ENCODE results near the gene FMN2. TPM values are rescaled to one million over a fixed set of nuclear protein-coding genes. Genes with fewer than 3 reads are reported as not detected.

FMN2 gene
- polyA plus RNA-seq, 4 donors = 5.7 to 9.5 (median 8.1) TPM

DNA sequence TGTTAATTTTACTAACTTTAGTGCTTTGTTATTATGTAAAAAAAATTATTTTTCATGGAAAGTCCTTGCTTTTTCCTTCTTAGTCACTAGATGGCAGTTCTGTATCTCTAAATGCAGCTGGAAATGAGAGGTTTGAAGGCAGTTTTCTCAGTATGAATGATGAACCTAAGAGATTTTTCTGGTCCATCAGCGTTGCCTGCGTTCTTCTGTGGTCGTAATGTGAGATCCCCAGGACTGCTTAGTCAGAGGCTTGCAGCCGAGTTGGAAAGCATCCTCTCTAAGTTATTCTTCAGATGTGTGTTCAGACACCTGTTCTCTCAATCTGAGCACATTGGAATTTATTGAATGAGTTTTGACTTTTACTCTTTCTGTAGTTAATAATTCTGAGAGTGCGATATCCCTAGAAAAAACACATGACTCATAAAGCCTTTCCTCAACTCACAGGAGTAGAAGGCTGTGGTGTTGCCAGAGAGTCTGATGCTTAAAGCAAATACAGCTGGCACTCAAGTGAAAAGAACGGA lies 99.3 kb downstream of the FMN2 start:
- DNase-seq (ENCODE audit: low read depth in 4 of 4, low spot score in 3 of 4) = peak; percentile 5 to 15 (median 11)

DNA sequence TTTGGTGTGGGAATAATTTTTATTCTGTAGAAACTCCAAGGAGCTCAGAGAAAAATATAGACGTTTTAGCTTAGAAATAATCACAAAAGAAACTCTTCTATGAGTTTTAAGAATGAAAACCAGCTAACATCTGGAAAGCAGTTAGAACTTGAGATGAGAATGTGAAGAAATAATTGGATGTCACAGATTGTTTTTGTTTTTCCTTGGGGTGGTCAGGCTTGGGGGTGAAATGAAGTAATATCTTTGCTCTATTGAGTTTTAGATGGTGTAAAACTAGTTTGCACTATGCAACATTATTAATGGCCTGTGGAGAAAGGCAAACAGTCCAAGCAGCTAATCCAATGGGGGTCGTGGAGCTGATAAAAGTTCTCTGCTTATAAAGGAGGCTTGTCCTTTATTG lies 101.2 kb downstream of the FMN2 start:
- DNase-seq (ENCODE audit: low read depth in 4 of 4, low spot score in 3 of 4) = no peak

DNA sequence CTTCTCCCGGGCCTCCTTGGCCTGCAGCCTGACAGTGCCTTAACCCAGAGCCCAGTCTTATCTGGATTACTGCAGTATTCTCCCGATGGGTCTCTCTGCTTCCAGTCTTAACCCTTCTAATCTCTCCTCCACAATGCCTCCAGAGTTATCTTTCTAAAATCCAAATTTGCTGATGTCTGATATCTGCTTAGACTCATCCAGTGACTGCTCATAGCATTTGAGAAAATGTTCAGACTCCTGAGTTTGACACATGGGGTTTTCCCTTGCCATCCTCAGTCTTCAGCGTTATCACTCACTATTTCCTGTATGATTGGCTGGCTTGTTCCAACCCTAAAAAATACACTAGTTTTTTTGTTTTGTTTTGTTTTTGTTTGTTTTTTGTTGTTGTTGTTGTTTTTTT lies 102.0 kb downstream of the FMN2 start:
- DNase-seq (ENCODE audit: low read depth in 4 of 4, low spot score in 3 of 4) = no peak

DNA sequence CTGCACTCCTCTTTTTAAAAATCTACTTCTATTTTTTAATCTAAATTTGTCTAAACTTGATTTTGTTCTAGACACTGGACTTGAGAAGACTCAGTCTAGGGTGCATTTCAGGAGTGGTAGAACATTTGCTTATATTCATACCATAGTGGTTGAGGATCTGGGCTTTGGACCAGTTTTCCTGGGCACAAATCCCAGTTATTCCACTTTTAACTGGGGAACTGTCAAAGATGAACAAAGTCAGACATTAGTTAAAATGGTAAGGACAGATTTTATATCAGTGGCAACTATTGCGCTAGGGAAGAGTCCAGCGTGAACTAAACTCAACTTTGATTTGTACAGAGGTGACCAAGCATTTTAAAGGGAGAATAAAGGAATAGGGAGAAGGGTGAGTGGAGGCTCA lies 102.4 kb downstream of the FMN2 start:
- DNase-seq (ENCODE audit: low read depth in 4 of 4, low spot score in 3 of 4) = no peak

DNA sequence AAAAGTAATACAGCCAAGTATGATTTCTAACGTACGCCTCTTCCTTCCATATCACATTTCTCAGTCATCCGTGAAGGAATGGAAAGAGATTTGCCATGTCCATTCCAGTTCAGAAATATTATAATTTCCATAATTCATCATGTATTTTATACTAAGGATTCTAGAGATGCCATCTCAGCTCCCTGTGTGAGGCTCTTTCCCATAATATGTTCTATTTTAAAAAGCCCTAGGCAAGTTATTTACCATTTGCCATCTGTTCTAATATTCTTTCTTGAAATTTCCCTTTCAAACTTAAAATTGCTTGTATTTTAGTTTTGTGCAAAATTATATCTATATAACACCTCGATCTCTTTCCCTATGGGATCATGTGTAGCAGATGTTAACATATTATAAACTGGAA lies 106.7 kb downstream of the FMN2 start:
- no peak for DNase-seq (ENCODE audit: low read depth in 4 of 4, low spot score in 3 of 4)

DNA sequence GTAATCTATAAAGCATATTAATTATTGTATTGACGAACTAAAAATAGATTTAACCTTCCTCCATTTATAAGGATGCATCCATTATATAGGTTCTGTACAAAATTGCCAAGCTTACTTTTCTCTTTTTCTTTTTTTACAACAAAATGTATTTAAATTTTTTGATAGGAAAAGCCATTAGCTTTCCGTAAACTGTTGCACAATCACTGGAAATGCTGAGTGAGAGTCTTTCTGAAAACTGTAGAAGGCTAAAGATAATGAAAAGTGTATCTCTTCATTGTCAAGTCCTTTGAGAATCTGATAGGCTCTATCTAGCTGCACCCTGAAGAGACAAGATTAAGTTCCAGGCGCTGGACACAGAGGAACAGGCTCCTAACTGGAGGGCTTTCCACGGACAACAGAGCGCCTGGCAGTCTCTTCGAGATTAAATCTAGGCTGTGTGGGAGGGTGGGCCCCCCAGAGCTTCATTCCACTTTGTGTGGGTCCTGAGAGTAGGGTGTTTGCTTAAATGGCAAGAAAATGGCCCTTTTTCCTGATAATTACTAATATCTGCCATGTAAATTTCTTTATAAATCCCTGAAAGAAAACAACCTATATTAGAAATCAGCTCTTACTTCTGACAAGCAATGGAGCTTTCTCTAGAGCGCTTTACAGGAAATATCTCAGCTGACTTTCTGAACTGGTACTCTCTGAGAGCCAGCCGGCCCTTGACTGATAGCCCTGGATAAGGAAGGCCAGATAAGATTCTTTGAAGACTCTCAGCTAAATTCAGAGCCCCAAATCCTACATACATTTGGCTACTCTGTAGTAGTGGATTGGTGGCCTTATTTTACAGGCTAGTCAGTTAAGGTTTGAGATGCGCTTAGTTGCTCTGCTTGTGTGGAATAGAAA lies 108.3 kb downstream of the FMN2 start:
- DNase-seq (ENCODE audit: low read depth in 4 of 4, low spot score in 3 of 4) = no peak

DNA sequence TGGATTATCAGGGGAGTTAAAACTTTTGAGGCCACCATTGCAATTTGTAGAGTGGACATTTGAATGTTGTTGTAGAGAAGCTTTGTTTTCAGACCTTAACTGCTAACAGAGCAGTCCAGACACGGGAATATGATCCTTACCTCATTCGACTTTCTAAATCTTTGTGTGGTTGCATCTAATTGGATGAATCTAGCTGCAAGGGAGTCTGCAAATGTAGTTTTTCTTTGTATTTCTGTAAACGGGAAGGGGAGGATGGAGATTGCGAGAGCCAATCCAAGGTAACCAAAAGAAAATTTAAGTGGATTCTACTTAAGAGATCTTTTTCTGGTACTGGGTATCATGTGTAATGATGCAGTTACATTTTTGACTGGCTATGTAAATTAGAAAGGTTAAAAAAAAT lies 110.2 kb downstream of the FMN2 start:
- no peak for DNase-seq (ENCODE audit: low read depth in 4 of 4, low spot score in 3 of 4)

DNA sequence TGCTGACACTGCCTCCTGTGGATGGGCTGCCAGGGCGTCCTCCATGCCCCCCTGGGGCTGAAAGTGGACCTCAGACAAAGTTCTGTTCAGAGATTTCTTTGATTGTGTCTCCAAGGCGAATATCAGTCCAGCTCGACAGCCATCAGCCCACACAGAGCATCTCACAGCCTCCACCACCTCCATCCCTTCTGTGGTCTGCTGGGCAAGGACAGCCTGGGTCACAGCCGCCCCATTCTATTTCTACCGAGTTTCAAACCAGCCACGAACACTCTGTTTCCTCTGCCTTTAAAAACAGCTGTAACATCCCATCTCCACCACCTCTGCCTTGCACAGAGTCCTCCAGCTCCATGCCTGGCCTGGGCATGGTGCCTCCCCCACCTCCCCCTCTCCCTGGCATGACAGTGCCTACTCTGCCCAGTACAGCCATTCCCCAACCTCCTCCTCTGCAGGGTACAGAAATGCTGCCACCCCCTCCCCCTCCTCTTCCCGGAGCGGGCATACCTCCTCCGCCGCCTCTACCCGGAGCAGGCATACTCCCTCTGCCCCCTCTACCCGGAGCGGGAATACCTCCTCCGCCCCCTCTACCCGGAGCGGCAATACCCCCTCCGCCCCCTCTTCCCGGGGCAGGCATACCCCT lies 115.5 kb downstream of the FMN2 start:
- no peak for DNase-seq (ENCODE audit: low read depth in 4 of 4, low spot score in 3 of 4)

DNA sequence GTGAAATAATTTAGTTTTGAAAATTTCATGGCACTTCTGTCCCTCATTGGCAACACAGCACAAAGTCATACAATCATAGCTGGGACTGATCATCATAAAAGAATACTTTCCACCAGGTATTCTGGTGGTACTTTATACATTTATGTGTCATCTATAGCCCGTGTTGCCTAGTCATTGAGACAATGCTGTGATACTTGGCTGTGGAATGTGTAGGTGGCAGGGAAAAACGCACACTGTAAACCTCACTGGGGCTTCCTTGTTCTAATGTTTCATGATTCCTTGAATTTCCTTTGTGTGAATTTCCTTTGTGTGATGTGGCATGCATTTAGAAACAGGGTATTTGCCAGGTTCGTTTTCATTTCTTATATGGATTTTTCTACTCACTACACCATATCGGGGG lies 118.3 kb downstream of the FMN2 start:
- no peak for DNase-seq (ENCODE audit: low read depth in 4 of 4, low spot score in 3 of 4)

DNA sequence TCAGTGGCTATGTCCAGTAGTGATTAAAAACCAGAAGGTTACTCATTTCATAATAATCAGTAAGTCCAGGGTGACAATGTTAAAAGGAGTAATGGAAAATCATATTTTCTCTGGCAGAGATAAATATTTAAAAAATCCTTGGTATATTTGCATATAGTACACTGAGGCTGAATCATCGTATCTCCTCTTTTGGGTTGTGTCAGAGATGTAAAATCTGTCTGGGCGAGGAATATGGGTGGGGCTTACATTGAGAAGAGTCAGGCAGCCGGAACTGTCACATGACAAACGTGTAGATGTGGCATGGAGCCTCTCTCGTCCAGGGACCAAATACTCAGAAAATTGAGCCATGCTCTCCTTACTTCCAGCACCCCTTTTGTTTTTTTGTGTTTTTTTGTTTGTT lies 120.9 kb downstream of the FMN2 start:
- no peak for DNase-seq (ENCODE audit: low read depth in 4 of 4, low spot score in 3 of 4)

DNA sequence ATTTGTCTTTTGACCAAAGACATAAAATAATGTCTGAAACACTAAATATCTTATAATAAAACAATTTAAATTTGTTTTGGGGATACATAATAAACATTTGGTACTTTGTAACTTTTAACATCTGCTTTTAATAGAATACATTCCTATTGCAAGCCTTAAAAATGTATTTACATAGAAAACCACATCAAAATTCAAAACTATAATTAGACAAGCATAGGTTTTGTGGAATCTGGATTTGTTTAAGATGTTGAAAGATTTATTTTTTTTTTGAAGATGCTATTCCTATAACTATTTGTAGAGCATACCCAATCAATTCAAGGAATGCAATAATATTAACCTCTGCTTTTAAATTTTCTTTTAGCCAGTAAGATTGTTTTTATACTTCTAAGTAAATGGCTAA lies 125.7 kb downstream of the FMN2 start:
- no peak for DNase-seq (ENCODE audit: low read depth in 4 of 4, low spot score in 3 of 4)

DNA sequence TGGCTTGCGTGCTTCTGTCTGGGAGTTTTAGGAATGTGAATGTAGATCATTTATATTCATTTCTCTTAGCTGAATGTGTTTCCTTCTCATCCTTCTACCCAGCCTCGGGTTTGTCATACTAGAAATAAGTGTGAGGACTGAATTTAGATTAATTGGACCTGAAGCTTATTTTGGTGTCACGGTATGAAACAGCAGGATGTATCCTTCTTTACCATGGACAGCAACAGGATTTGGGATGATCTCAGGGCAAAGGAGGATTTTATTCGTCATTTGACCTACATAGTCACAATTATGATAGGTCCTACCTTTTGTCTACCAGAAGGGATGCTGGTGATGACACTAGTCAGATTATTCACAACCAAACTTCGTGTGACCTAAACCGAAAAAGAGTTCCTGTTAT lies 127.4 kb downstream of the FMN2 start:
- no peak for DNase-seq (ENCODE audit: low read depth in 4 of 4, low spot score in 3 of 4)

DNA sequence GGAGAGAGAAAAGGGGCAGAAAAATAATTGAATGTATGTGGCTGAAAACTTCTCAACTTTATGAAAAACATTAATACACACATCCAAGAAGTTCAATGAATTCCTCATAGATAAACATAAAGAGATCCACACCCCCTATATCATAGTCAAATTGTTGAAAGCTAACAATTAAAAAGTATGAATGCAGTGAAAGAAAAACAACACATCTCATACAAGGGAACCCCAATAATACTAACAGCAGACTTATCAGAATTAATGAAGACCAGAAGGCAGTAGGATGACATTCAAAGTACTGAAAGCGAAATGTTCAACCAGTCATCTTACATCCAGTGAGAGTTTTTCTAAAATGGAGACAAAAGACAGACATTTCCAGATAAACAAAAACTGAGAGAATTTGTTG lies 134.4 kb downstream of the FMN2 start:
- DNase-seq (ENCODE audit: low read depth in 4 of 4, low spot score in 3 of 4) = no peak

DNA sequence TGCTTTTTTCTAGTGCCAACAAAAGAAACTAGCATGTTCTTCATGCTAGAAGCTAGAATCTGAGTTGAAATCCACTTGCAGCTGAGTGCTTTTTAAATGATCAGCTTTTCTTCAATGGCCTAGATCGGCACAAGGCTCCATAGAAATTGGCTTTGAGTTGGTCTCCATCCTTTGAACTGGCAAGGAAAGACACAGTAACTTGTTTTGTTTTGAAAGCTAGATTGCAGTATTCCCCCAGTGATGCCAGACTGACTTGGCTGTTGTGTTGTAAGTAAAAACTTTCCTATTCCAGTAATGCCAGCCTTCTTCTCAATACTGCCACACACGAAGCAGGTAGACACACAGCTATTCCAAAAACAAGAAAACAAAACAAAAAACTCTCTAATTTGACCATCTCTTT lies 139.1 kb downstream of the FMN2 start:
- no peak for DNase-seq (ENCODE audit: low read depth in 4 of 4, low spot score in 3 of 4)

DNA sequence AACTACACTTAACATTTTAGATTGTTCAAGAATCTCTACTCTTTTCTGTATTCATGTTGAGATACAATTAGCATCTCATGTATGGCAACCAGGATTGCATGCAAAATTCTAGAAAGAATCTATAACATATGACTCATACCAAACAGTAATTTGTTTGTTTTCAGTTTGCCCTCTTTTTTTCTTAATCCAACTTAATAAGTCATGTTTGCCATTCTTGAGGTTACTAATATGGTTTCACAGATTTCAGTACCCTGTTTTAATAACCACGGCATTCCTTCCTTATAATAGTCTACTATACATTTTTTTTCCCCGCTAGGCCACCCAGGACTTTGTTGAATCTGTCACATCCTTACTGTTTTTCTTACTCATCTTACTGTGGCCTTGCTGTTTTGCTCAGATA lies 140.8 kb downstream of the FMN2 start:
- no peak for DNase-seq (ENCODE audit: low read depth in 4 of 4, low spot score in 3 of 4)

DNA sequence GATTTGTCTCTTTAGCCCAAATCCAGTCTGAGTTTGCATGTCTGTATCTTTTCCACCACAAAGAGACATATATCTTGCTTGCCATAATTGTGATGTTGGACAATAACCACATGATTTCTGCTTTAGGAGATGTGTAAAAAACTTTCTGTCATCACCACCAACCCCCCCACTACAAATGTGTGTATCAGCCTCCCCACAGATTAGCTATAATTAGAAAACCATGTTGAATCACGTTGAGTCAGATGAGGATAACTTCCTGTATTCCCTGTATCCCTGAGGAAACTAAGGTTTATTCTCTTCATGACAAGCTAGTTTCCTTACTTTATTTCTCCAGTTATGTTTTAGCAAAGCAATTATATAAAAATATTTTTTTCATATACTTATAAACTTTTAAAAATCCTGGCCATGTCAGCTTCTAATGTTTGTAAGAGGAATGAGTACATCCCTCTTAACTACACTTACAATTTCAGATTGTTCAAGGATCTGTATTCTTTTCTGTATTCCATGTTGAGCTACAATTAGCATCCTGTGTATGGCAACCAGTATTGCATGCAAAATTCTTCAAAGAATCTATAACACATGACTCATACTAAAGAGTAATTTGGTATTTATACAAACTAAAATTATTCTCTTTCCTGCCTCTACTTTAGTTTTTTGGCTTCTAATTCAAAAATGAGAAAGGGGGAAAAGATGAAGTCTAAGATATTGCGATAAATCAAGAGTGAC lies 143.0 kb downstream of the FMN2 start:
- no peak for DNase-seq (ENCODE audit: low read depth in 4 of 4, low spot score in 3 of 4)

DNA sequence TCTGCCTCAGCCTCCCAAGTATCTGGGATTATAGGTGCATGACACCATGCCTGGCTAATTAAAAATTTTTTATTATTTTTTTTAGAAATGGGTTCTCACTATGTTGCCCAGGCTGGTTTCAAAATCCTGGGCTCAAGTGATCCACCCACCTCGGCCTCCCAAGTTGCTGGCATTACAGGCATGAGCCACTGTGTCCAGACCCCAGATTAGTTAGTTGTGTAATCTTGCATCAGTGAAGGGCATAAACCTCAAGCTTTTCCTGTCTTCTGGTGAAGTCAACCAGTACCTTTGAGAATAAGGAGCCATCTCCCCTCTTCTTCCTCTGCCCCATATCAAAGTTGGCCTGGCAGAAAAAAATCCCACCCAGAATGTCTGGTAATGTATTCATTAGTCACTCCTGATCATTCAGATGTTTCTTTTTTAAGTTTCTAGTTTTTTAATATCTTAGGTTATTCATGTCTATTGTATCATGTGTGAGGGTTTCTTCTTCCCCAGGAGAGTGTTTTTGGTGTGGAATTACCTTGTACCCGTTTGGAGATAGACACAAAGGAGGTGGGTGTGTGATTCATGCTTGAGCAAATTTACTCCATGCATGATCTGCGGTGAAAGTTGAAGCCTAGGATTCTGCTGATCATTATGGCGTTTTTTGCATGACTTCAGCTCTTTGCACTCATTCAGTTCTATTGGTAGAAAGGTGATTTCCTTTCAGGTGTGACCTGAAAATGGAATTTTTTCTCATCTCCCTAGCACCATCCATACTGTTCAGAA lies 144.0 kb downstream of the FMN2 start:
- DNase-seq (ENCODE audit: low read depth in 4 of 4, low spot score in 3 of 4) = no peak

DNA sequence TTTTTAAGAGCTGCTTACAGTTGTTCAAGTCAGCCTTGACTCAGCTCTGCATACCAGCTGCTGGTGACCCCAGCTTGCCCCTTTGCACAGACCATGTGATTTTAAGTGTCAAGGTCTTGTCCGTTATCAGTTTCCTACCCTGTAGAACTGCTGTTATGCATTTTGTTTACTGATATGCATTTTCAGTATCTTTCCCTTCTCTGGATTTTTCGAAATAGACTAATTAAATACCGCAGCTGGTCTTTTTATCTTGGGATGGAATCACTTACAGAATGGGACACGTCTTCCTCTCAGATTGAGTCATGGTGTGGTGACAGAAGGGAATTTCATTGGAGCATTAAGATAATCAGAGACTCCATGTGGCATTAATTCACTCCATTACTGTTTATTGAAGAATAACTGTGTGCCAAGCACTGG lies 145.6 kb downstream of the FMN2 start:
- no peak for DNase-seq (ENCODE audit: low read depth in 4 of 4, low spot score in 3 of 4)

DNA sequence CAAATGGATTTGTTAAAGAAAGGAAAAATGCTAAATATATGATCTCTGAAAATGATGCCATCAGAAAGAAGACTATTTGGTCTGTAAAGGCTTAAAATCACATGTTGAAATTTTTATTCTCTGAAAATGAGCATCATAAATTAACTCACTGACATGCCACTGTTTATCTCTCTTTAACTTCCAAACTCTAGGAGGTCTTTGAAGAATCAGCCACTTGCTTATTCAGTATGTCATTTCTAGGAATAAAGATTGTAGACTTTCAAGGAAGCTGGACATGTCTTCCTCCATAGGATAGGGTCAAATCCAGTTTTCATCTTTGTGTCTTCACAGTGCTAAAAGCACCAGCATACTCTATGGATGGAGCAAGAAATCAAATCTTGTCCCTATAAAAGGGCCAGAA lies 147.6 kb downstream of the FMN2 start:
- DNase-seq (ENCODE audit: low read depth in 4 of 4, low spot score in 3 of 4) = no peak

DNA sequence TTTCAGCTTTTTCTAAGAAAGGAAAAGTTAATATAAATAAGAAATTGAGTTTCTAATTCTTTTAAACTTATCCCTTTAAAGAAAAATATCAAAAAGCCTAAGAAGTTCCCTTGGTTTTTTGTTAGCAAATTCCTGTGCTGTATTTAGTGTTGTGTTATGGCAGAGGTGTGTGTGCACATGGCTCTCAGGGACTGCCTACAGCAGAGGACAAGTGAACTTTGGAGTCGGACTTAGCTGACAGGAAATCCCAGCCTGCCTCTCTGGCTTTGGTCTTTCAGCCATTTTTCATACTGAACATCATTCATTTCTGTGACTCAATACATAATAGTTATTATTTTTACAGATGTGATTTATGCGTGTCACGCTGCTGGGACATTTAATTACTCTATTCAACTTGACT lies 149.6 kb downstream of the FMN2 start:
- no peak for DNase-seq (ENCODE audit: low read depth in 4 of 4, low spot score in 3 of 4)

Data from left renal pelvis (tissue), 4 donors.